G401 (cell line): ENCODE results near the gene LYPD3. TPM values are rescaled to one million over a fixed set of nuclear protein-coding genes. Genes with fewer than 3 reads are reported as not detected.
"Not testable (repeated sequence)": the region's sequence is repeated elsewhere in the genome, so short reads cannot be mapped to it uniquely, and the experiment has no call there.

Source experiments
- DNase-seq: peaks from one replicate; pipeline ENCODE4 v3.0.0-alpha.2; 2015; ENCODE audit warnings: low spot score
- in situ Hi-C: cut with HindIII; loops from 2 replicates; pipeline ENCODE4 v1.10.0; 2016; ENCODE audit warnings: low sequenced_read_pairs, mixed read lengths
- total RNA-seq: library from RNA; depleted of rRNA; stranded (reverse); fragments of >200 nt; shearing (Covaris generic); gene quantifications from 2 replicates; pipeline ENCODE4 v1.2.3, GENCODE V29; 2014

LYPD3 gene
- total RNA-seq, 1 experiment from 2014 or later, result not detected

GRCh38 chr19:43439709-43440063 lies 25.7 kb downstream of the LYPD3 start:
- no peak for DNase-seq
- in situ Hi-C loops, result no loop called here

GRCh38 chr19:43439032-43439708 lies 26.2 kb downstream of the LYPD3 start:
- no peak for DNase-seq
- in situ Hi-C loops, result no loop called here

- DNase-seq, result no peak
- in situ Hi-C loops, result no loop called here
These were observed 26.9 kb downstream of the LYPD3 start for GRCh38 chr19:43438291-43439031.

- in situ Hi-C loops, result no loop called here
- no peak for DNase-seq
These were observed 27.7 kb downstream of the LYPD3 start for GRCh38 chr19:43437712-43438111.

GRCh38 chr19:43437284-43437683 lies 28.1 kb downstream of the LYPD3 start:
- in situ Hi-C loops, DNase-seq: not testable (repeated sequence)

GRCh38 chr19:43435775-43436174 lies 29.6 kb downstream of the LYPD3 start:
- in situ Hi-C loops, result no loop called here
- no peak for DNase-seq

GRCh38 chr19:43433689-43434088 lies 31.7 kb downstream of the LYPD3 start:
- DNase-seq, result no peak
- in situ Hi-C loops, result no loop called here

- no peak for DNase-seq
- in situ Hi-C loops, result no loop called here
These were observed 32.1 kb downstream of the LYPD3 start for GRCh38 chr19:43433358-43433673.

GRCh38 chr19:43430976-43431375 lies 34.4 kb downstream of the LYPD3 start:
- in situ Hi-C loops, result no loop called here
- DNase-seq, result no peak

- in situ Hi-C loops, result no loop called here
- DNase-seq, result no peak
These were observed 35.2 kb downstream of the LYPD3 start for GRCh38 chr19:43430142-43430710.

- DNase-seq, result no peak
- in situ Hi-C loops, result no loop called here
These were observed 36.0 kb downstream of the LYPD3 start for GRCh38 chr19:43429395-43429794.

GRCh38 chr19:43425567-43426392 lies 39.6 kb downstream of the LYPD3 start:
- in situ Hi-C loops, result no loop called here
- peak; percentile 39 for DNase-seq

GRCh38 chr19:43423779-43424178 lies 41.6 kb downstream of the LYPD3 start:
- in situ Hi-C loops, result no loop called here
- no peak for DNase-seq

- no peak for DNase-seq
- in situ Hi-C loops, result no loop called here
These were observed 42.7 kb downstream of the LYPD3 start for GRCh38 chr19:43422689-43423066.

- no peak for DNase-seq
- in situ Hi-C loops, result no loop called here
These were observed 43.3 kb downstream of the LYPD3 start for GRCh38 chr19:43422000-43422688.

- in situ Hi-C loops, result no loop called here
These were observed 44.5 kb downstream of the LYPD3 start for GRCh38 chr19:43420954-43421353.

GRCh38 chr19:43416951-43417623 lies 48.3 kb downstream of the LYPD3 start:
- DNase-seq, result no peak
- in situ Hi-C loops, result no loop called here

More at GRCh38 chr19:43420954-43421353, 44.5 kb downstream of the LYPD3 start:
- DNase-seq, result no peak

GRCh38 chr19:43414554-43414953 lies 50.9 kb downstream of the LYPD3 start, which contains the start of gene TEX101:
Gene TEX101, plus strand, starts transcription at chr19:43414890. Its CDS starts 1,030 bp downstream, at chr19:43415920.
- in situ Hi-C loops, result no loop called here
- DNase-seq, result no peak

- no peak for DNase-seq
- in situ Hi-C loops, result no loop called here
These were observed 53.0 kb downstream of the LYPD3 start for GRCh38 chr19:43412441-43412840.
